Ishikawa (cell line): ENCODE data around the gene CNOT2.

Experiments used
- CEBPB ChIP-seq: IDR thresholded peaks from 2 replicates; pipeline ENCODE4 v1.6.1; 2012
- CREB1 ChIP-seq: IDR thresholded peaks from 2 replicates; pipeline ENCODE4 v1.6.1; 2012; ENCODE audit warnings: low read depth
- EGR1 ChIP-seq: IDR thresholded peaks from 2 replicates; pipeline ENCODE4 v1.6.1; 2012
- EP300 ChIP-seq: IDR thresholded peaks from 2 replicates; pipeline ENCODE4 v1.6.1; 2012; ENCODE audit warnings: borderline replicate concordance
- FOXM1 ChIP-seq: IDR thresholded peaks from 2 replicates; pipeline ENCODE4 v1.6.1; 2012; ENCODE audit warnings: low read depth, borderline replicate concordance
- NFIC ChIP-seq: IDR thresholded peaks from 2 replicates; pipeline ENCODE4 v1.6.1; 2012
- RAD21 ChIP-seq: IDR thresholded peaks from 2 replicates; pipeline ENCODE4 v1.6.1; 2012; ENCODE audit warnings: low read depth
- TAF1 ChIP-seq: IDR thresholded peaks from 2 replicates; pipeline ENCODE4 v1.6.1; 2012; ENCODE audit warnings: low read depth, mild to moderate bottlenecking
- TCF12 ChIP-seq: IDR thresholded peaks from 2 replicates; pipeline ENCODE4 v1.6.1; 2012; ENCODE audit warnings: low read depth
- TEAD4 ChIP-seq: IDR thresholded peaks from 2 replicates; pipeline ENCODE4 v1.6.1; 2012
- YY1 ChIP-seq: IDR thresholded peaks from 2 replicates; pipeline ENCODE4 v1.6.1; 2012; ENCODE audit warnings: low read depth
- ZBTB7A ChIP-seq: IDR thresholded peaks from 2 replicates; pipeline ENCODE4 v1.6.1; 2012; ENCODE audit warnings: low read depth
- TF ChIP-seq, protein P1 (sequence below): IDR thresholded peaks from 2 replicates; pipeline ENCODE4 v1.6.1; 2012; ENCODE audit warnings: low read depth, mild to moderate bottlenecking
- TF ChIP-seq, protein P2 (sequence below): IDR thresholded peaks from 2 replicates; pipeline ENCODE4 v1.6.1; 2012
- TF ChIP-seq, protein P3 (sequence below): IDR thresholded peaks from 2 replicates; pipeline ENCODE4 v1.6.1; 2012

CNOT2 gene

DNA sequence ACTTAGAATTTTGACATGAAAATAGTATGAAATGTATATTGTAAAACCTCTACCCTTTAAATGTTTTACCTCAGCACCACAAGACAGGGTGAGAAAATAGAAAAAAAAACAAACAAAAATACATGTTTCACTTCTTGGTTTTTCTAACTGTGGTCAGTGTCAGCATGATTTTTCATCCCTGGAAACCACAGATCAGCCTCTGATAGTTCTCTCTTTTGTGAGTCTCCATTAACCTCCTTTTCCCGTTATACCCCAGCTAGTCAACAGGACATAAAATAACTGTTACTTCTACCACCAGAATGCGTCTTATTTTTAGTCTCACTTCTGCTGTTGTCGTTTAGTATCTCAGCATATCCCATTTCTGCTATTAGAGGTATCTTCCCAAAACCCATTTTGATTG is 74.5 kb downstream of the CNOT2 start:
- TF ChIP-seq EP300 (no peak), CEBPB (no peak), CREB1 (no peak), TCF12 (no peak), EGR1 (no peak), FOXM1 (no peak), ZBTB7A (no peak), RAD21 (no peak), NFIC (no peak), YY1 (no peak), TAF1 (no peak), TEAD4 (no peak)
- TF ChIP-seq, protein P1, sequence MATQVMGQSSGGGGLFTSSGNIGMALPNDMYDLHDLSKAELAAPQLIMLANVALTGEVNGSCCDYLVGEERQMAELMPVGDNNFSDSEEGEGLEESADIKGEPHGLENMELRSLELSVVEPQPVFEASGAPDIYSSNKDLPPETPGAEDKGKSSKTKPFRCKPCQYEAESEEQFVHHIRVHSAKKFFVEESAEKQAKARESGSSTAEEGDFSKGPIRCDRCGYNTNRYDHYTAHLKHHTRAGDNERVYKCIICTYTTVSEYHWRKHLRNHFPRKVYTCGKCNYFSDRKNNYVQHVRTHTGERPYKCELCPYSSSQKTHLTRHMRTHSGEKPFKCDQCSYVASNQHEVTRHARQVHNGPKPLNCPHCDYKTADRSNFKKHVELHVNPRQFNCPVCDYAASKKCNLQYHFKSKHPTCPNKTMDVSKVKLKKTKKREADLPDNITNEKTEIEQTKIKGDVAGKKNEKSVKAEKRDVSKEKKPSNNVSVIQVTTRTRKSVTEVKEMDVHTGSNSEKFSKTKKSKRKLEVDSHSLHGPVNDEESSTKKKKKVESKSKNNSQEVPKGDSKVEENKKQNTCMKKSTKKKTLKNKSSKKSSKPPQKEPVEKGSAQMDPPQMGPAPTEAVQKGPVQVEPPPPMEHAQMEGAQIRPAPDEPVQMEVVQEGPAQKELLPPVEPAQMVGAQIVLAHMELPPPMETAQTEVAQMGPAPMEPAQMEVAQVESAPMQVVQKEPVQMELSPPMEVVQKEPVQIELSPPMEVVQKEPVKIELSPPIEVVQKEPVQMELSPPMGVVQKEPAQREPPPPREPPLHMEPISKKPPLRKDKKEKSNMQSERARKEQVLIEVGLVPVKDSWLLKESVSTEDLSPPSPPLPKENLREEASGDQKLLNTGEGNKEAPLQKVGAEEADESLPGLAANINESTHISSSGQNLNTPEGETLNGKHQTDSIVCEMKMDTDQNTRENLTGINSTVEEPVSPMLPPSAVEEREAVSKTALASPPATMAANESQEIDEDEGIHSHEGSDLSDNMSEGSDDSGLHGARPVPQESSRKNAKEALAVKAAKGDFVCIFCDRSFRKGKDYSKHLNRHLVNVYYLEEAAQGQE: no peak
- TF ChIP-seq, protein P2, sequence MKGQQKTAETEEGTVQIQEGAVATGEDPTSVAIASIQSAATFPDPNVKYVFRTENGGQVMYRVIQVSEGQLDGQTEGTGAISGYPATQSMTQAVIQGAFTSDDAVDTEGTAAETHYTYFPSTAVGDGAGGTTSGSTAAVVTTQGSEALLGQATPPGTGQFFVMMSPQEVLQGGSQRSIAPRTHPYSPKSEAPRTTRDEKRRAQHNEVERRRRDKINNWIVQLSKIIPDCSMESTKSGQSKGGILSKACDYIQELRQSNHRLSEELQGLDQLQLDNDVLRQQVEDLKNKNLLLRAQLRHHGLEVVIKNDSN: no peak
- TF ChIP-seq, protein P3, sequence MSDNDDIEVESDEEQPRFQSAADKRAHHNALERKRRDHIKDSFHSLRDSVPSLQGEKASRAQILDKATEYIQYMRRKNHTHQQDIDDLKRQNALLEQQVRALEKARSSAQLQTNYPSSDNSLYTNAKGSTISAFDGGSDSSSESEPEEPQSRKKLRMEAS: no peak

DNA sequence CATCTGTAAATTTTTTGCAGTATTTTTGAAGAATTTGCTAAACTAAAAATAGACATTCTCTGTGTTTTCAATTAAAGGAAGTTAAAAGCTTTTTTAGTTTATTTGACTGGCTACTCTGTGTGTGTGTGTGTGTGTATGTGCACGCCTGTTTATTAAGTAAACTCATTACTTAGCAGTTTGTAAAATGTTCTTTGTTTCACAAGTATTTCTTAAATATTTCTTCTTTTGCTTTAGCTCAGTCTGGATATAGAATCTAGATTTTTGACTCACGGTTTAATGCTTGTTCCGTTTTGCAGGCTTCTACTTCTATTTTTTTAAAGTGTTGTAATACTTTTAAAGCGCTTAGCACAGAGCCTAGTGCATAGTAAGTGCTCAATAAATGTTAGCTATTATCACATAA is 76.4 kb downstream of the CNOT2 start:
- no peak for TF ChIP-seq TAF1
- no peak for TF ChIP-seq EGR1
- TF ChIP-seq CEBPB: no peak
- TF ChIP-seq, protein P2: no peak
- TF ChIP-seq NFIC: no peak
- TF ChIP-seq, protein P3: no peak
- TF ChIP-seq RAD21: no peak
- no peak for TF ChIP-seq YY1
- TF ChIP-seq ZBTB7A: no peak
- TF ChIP-seq, protein P1: no peak
- no peak for TF ChIP-seq CREB1
- TF ChIP-seq EP300: no peak
- TF ChIP-seq TCF12: no peak
- TF ChIP-seq TEAD4: no peak
- TF ChIP-seq FOXM1: no peak

DNA sequence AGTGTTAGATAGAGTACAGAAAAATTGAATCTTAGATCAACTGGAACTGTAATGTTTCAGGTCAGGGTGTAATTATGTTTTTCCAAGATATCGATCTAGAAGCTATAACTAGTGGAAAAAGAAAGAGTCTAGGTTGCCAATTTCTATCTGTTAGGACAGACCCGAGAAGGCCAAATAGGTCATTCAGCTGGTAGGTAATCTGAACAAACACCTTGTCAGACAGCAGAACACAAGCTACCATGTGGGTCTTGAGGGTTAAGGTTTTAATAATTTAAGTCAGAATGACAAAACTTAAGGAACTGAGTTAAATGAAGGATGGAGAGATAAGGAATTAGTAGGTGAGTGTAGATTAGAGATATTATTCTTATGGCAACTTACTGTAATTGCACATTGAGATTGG is 78.0 kb downstream of the CNOT2 start:
- TF ChIP-seq FOXM1 (no peak), EP300 (no peak), TCF12 (no peak), CREB1 (no peak), TEAD4 (no peak)
- TF ChIP-seq, protein P1: no peak

DNA sequence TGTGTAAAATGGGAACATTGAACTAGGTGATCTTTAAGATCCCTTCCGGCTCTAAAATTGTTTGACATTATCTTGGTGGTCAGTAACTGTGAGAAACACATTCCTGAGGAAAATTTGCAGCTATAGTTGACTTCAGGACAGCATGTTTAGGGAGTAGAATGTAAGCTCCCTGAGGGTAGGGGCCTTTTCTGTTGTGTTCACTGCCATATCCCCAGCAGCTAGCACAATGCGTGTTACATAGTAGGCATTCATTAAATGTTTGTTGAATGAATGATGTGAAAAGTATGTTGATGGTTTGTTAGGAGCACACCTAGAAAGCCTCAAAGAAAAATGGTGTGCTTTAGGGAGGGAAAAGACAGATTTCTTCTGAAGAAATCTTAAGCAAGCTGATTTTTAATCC is 84.3 kb downstream of the CNOT2 start:
- no peak for TF ChIP-seq EGR1
- no peak for TF ChIP-seq YY1
- TF ChIP-seq, protein P1: no peak
- TF ChIP-seq, protein P2: no peak
- no peak for TF ChIP-seq RAD21
- TF ChIP-seq ZBTB7A: no peak
- TF ChIP-seq TAF1: no peak
- TF ChIP-seq CREB1: no peak
- TF ChIP-seq TCF12: no peak
- TF ChIP-seq NFIC: no peak
- no peak for TF ChIP-seq FOXM1
- TF ChIP-seq TEAD4: no peak
- TF ChIP-seq EP300: no peak
- TF ChIP-seq, protein P3: no peak
- no peak for TF ChIP-seq CEBPB
